Amniotic stem cell (primary cell): Measurements from ENCODE around the gene KRTAP29-1.

Source experiments
- DNase-seq: peaks from one replicate; lab custom pipeline; 2025; lab: John Stamatoyannopoulos, UW

Gene KRTAP29-1

DNA sequence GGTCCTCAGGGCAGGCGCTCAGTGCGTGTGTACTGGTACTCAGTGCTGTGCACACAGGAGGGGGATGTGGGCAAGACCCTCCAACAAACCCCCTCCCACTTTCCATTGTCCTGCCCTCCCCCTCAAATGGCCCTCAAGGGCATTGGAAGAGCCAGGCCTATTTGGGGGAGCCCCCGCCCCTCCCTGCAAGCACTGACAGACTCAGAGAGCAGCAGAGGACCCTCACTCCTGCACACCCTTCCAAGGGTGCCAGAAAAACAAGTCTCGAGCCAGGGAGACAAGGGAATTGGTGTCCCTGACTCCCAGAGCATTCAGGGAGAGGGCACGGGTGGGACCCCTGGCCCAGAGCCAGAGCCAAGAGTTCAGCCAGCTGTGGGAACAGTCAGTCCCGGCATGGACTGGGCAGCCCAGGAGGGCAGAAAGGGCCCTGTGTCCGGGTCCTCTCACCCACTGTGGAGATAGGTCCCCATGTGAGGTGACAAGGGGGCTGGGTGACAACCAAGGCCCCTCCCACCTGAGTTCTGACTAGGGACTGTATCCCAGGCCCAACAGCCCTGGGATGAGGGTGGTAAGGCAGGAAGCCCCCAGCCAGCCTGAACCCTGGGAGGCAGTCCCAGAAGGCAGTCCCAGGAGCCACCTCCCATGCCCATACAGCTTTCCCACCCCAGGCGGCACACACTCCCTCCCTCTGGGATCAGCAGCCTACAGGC lies 24.9 kb upstream of the KRTAP29-1 start:
- DNase-seq, result no peak

DNA sequence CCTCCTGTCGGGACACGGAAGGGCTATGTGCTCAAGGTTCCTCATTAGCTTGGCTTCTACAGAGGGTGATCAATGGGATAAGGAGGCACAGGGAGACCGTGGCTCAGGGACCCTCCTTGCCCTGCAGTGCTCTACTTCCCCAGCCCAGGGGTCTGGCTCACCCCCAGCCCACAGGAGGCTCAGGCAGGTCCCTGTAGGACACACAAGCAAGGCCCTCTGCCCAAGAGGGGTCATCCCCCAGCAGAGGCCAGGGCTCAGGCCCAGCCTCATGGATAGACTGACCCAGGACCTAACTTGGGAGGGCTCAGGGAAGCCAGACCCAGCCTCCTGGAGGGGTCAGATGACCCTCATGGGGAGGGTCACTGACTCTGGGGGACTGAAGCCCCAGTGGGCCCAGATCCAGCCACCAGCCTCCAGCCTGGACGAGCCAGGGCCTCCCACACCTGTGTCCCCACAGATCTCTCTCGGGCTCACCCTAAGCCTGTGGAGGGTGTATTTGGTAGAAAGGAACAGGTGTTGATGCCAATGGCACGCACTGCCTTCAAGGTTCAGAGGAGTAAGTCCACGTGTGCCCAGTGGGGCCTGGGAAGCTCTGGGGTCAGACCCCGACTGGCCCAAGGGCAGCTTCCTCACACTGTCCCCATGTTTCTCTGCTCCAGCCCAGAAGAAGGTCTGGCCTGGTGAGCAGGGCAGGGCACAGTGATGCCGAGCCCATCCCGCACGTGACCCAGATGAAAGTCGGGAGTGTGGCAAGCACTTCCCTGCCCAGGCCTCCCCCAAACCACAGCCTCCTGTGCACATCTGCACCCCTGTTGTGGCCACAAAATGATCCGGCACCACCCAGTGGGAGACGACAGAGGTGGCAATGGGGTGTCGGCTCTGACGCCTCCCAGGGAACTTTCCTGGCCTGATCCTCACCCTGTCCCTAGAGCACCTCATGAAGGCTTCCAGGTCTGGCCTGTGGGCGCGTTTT lies 23.8 kb upstream of the KRTAP29-1 start:
- no peak for DNase-seq

DNA sequence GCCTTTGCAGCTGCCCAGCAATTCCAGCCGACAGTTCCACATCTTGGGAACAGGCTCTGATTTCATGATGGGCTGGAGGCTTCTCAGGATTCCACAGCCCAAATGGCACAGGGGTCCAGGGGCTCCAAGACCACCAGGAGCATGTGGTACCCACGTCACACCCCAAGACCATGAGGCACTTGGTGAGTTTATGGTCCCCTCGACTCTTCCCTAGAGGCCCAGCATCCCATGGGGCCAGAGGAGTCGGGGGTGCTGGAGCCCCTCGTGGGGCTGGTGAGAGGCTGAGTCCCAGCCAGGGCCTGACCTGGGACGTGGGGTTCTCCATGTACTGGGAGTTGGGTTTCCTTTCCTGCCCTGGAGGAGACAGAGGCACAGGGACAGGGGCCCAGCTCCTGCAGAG lies 23.0 kb upstream of the KRTAP29-1 start:
- DNase-seq, result no peak

DNA sequence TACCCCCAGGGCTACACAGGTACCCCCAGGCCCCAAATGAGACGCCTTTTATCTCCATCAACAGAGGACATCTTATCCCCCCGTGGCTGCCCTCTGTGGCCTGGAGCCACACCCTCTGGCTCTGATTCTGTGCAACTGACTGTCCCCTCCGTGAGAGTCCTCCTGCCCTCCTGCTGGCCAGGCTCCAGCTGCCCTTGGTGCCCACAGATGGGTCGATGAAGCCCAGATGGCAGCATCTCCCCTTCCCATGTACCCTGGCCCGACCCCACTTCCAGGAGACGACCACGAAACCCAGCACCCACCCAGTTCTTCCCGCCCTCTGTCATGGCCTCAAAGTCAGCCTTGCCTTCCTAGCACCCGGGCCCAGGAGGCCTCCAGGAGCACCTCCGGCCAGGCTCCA lies 22.5 kb upstream of the KRTAP29-1 start:
- no peak for DNase-seq

DNA sequence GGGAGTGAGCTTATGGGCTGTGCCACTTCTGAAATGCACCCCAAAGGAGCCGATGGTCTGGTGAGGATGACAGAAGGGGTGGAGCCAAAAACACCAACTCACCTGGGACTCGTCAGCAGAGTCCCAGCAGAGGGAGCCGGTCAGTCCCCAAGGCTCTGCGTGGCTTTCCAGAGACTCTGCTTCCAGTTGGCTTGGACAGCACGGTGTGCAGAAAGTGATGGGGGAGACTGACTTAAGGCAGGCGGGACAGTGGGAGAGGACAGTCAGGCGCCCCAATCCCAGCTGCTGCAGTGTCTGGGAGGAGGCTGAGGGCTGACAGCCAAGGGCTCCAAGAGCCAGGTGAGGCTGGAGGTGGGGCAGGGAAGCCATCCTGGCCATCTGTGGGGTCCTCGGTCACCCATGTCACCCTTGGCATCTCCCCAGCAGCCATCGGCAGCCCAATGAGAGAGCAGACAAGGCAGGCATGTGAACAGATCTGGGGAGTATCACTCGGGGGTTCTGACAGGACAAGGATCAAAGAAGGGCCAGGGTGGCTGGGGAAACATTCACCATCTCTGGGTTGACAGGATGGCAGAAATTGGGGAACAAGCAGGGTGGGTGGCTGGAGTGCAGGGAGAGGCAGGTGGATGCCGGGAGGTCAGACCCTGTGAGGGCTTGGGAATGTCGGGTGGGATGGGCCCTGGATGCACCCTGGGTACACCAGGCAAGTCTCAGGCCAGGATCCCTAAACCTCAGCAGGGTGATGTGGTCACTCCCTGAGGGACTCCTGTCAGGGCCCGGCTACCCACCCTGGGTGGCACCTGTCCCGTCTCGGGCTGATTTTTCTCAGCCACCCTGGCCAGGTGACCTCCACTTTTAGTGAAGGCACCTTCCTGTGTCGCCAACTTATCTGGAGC lies 21.8 kb upstream of the KRTAP29-1 start:
- DNase-seq, result no peak

DNA sequence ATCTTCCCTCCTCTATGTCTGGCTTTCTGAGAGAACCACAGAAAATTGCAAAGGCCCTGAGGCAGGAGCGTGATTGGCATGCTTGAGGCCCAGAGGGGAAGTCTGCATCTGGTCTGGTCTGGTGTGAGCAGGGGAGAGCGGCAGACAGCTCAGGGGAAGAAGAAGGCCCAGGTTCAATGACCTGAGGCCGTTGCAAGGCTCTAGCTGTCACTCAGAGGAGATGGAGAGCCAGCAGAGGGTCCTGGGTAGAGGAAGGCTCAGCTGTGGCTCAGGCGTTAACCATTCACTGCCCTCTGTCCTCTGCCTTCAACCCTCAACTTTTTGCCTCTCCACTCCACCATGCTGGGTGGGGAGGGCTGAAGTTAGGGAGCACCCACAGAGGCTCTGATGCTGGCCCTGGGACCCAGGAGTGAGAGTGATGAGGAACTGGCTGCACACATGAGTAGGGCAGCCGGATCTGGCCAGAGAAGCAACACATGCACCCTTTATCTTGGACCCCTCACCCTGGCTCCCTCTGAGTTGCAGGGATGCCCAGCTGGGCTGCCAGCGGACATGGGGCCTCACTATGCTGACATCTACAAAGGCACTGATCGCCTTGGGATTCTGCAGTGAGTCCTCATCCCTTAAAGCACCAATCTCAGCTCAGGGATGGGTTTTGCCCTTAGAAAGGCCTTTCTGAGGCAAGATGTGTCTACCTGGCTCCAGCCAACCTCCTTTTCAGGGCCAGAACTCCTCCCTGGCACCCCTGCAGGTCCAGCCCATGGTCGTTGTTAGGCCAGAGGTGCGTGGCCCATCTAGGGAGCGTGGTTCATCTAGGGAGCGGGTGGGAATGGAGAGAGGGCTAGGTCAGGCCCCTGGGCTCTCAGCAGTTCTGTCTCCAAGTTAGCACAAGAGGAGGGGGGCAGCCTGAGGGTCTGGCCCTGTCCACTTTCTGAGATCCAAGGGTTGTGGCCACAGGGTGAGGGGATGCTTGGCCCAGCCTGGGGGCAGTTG lies 20.5 kb upstream of the KRTAP29-1 start:
- no peak for DNase-seq

DNA sequence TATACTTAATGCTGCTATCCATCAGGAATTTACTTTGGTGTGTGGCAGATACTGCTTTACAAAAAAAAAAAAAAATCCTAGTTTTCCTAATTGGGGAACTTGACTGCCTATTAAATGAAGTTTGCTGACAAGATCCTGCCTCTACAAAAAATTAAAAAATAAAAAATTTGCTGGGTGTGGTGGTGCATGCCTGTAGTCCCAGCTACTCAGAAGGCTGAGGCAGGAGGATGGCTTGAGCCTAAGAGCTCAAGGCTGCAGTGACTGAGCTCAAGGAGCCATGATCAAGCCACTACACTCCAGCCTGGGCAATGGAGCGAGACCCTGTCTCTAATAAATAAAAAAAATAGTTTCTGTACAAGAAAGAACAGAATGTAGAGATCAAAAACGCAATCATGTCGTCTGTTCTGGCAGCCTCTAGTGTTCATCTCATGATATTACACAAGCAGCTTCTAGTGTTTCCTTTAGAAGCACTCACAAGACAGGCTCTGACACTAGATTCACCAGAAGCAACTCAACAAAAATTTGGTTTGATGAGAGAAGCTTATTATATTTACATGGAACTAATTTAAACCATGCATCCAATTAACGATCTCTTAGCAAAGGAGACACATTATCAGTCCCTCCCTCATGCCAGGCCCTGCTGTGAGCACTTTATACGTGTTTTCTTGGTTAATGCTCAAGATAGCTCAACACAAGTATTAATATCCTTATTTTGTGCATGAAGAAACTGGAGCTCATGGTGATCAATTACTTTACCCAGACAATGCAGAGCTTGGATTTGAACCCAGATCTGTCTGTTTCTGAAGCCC lies 19.6 kb upstream of the KRTAP29-1 start:
- DNase-seq, result peak; percentile 11

DNA sequence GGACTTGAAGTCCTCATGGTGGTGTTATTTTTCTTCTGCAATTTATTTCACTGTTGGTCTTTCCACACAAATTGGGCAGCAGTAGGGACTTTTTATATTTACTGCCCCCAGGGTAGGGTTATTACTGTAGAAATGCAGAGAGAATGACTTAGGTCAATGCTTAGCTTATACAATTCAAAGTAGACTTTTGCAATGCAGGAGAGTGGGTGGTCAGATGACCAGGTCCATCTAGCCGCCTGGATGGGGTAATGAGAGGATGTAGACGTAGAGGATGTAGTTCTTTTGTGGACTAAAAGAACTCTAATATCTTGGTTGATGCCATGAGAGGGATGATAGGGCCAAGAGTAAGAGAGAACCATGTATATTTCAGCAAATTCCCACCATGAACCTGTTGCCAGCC lies 15.6 kb upstream of the KRTAP29-1 start:
- DNase-seq, result no peak

DNA sequence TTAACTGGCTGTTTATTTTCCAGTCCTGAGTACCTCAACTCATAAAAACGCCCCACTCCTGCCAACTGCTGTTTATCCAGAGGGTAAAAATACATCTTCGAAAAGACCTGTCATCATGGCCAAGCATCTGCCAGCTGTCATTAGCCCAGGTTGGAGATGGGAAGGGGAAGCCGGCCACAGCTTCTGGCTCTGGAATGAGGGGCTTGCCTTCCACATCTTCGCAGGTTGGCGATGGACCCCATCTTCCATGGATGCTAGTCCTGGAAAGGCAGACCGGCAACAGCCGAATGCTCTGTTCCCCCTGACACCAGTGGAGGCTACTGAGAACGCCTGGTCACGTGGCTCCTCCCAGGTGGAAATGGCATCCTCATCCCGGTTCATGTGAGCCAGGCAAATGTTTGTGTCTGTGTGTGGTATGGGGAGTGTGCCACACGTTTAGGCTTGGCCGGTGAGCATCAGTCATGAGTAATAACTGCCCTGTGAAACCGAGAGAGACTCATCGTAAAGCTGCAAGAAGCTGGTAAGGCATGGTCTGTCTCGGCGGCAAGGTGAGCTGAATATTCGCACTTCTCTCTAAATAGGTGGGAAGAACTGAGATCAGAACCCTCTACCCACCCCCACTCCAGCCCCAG lies 13.3 kb upstream of the KRTAP29-1 start:
- no peak for DNase-seq

DNA sequence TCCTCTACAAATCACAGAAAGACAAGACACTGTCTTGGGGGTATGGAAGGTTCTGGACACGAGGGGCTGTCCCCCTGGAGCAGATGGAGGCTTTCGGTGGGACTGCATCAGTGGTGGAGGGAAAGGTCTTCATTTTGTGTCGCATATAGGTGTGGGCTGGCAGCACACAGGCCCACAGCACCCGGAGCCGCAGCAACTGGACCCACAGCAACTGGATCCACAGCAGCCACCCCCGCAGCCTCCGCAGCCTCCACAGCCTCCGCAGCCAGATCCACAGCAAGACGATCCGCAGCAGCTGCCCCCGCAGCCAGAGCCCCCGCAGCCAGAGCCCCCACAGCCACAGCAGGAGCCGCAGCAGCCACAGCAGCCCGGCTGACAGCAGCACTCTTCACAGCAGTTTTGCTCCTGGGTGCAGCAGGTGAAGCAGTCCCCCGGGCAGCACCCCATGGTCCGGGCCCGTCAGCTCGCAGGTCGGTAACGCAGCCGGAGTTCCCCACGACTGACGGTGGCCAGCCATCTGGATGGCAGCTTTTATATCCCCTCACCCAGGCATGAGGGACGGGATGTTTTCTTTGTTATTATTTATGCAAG lies 12.6 kb upstream of the KRTAP29-1 start, which contains the start of gene KRTAP17-1:
Gene KRTAP17-1, minus strand, starts transcription at position 507 of the 591 bp plus-strand sequence. Its CDS starts 60 bp downstream, at position 447.
- DNase-seq, result no peak

DNA sequence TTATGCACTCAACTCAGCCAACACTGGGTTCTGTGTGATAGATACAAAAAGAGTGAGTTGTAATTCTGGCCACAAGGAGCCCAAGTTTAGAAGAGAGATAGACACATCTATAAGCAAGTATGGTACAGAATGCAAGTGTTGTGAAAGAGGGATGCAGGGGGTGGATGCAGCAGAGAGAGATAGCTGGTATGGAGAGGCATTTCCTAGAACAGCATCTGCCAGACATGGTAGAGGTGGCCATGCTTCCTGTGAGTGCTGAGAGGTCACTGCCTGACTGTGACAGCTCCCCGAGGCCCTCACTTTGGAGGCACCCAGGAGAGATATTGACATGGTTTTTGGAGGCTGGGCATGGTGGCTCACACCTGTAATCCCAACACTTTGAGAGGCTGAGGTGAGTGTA lies 8.5 kb upstream of the KRTAP29-1 start:
- no peak for DNase-seq

DNA sequence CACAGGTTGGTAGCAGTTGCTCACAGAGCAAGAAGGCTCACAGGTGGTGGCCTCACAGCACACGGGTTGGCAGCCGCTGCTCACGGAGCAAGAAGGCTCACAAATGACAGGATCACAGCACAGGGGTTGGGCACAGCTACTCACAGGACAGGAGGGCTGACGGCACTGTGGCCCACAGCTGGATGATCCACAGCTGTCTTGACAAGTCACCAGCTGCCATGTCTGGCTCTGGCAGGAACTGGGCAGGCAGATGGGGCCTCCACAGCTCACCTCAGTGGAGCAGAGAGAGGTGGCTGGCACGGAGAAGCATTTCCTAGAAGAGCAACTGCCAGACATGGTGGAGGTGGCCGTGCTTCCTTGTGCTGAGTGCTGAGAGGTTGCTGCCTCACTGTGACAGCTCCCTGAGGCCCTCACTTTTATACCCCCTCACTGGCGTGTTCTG lies 6.3 kb upstream of the KRTAP29-1 start, which contains the start of gene KRTAP16-1:
Gene KRTAP16-1, minus strand, starts transcription at position 392 of the 442 bp plus-strand sequence. Its CDS starts 56 bp downstream, at position 336.
- no peak for DNase-seq

DNA sequence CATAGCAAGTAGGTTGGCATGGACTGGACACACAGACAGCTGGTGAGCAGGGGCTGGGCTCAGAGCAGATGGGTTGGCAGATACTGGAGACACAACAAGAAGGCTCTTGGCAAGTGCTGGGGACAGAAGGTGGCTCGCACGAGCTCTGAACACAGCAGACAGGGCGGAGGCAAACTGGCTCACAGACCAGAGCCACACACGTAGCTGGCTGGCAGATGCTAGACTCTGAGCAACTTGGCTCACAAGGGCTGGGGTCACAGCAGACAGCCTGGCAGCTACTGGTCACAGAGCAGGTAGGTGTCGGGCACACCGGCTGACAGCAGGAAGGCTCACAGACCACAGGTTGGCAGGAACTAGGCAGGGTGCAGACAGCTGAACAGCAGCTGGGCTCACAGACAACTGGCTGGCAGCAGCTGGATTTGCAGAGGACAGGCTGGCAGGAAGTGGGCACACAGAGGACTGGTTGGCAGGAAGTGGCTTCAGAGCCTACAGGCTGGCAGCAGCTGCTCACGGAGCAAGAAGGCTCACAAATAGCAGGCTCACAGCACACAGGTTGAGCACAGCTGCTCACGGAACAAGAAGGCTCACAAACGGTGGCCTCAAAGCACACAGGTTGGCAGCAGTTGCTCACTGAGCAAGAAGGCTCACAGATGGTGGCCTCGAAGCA lies 5.7 kb upstream of the KRTAP29-1 start:
- DNase-seq, result no peak

DNA sequence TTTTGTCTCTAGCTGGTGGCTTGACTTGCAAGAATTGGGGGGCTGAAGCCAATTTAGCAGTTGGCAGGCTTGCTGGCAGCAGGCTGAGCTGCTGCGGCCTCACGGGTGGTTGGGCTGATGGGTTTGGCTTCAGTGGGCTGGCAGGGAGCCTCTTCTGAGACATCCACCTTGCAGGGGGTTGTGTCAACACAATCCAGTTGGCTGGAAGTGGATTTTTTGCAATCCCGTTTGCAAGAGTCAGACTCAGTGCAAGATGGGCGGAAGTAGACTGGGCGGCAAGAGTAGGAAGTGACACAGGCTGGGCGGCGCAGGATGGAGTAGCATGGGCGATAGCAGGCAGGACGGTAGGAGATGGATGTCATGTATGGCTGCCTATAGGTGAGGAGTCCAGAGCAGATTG lies 5.0 kb upstream of the KRTAP29-1 start:
- no peak for DNase-seq

DNA sequence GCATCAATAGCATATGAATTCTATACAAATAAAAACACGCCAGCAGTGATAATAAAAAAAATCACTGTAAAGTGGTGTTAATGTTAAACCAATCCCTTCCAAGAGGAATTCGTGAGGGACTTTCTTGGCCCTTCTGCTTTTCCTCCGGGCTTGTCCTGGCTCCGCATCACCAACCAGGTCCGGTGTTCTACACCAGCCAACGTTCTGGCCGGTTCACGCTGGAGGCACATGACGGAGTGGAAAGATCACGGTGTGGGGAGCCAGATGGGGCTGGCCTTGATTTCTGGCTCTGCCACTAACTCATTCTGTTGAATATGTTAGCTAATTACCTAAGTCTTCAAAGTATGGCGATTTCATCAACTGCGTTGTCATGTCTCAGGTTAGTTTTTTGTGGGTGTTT lies 1.4 kb upstream of the KRTAP29-1 start:
- DNase-seq, result no peak

DNA sequence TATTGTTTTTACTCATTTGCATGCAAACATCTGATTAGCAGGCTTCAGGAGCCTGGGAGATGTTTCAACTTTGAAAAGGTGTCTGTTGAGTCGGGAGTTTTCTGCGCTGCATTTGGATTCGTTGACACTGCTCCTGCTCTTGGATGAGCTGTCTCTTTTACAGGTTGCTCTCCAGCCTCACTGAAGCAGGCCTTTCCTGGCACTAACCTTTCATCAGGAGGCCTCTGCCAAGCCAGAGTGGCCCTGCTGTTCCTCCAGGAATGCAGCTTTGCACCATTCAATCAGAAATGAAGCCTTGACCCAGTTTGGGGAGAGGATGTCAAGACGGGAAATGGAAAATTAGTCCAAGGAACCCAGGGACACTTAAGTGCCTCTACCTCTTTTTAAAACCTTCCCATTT lies 330 bp upstream of the KRTAP29-1 start:
- no peak for DNase-seq

DNA sequence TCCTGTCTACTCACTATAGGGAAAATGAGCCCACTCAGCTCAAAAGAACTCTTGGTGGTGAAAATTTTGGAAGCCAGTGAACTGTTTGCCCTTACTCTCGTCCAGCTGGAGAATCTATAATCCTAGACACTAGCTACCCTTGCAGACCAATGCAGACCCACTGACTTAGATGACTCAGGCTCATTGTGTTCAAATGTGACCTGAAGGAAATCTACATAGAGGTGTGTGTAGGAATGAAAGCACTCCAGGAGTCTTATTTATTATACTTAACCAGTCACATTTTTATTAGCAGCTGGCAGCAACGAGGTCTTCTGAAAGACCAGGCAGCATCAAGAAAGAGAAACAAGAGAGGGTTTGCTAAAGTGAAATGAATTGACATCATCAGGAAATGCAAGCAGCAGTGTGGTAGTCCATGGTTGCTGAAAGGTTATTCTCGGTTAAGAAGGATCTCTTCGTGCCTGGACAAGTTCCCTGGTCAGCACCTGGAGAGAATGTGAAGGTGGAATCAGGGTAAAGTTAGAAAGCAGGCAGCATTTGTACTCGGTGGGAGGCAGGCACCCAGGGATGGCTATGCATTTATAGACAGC lies 1.4 kb downstream of the KRTAP29-1 start:
- no peak for DNase-seq
